ENCODE results near the gene MED25. TPM values are rescaled to one million over a fixed set of nuclear protein-coding genes. Genes with fewer than 3 reads are reported as not detected.

MED25 gene
- total and polyA plus RNA-seq, 2 of the 4 experiments (the other 2 are of a cell fraction): 4.7 to 38.5 TPM

DNA sequence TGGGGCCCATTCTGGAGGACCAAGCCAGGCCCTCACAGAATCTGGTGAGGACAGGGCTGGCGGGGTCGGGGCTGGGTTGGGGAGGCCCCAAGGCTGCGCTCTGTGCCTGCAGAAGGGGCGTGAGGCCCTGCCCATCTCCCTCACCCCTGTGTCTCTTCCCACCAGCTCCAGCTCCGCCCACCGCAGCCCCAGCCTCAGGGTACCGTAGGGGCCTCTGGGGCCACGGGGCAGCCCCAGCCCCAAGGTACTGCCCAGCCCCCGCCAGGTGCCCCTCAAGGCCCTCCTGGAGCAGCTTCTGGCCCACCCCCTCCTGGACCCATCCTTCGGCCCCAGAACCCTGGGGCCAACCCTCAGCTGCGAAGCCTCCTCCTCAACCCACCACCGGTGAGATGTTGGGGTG lies 17.5 kb downstream of the MED25 start:
- H3K9me1 ChIP-seq (ENCODE audit: insufficient read depth, low read length): peaks cover 6% of the 10 kb centered on the region; the same call in 1 of the 2 replicates
- no peak overlapping the region for H3K23ac ChIP-seq (ENCODE audit: low read depth, low read length)
- H2BK120ac ChIP-seq (ENCODE audit: low read depth, low read length): no peak overlapping the region
- no peak overlapping the region for H3K9ac ChIP-seq (ENCODE audit: low read depth, low read length)
- ATAC-seq (ENCODE audit: low read depth): no peak
- no peak overlapping the region for H4K8ac ChIP-seq (ENCODE audit: low read depth in 2 of 2, low read length in 2 of 2)
- TF ChIP-seq RAD21 (IDR thresholded peaks at IDR 0.05; ENCODE audit: low read length) (no peak), RCOR1 (IDR thresholded peaks at IDR 0.05; ENCODE audit: insufficient replicate concordance, low read length) (no peak), POLR2A (IDR thresholded peaks at IDR 0.05; ENCODE audit: low read depth, low read length) (no peak), RFX5 (IDR thresholded peaks at IDR 0.05; ENCODE audit: low read depth, low read length) (no peak), MXI1 (IDR thresholded peaks at IDR 0.05; ENCODE audit: borderline replicate concordance, low read depth, low read length) (no peak), NFE2L2 (IDR thresholded peaks at IDR 0.05; ENCODE audit: low read depth, low read length) (no peak), BHLHE40 (IDR thresholded peaks at IDR 0.05; ENCODE audit: low read depth, low read length) (no peak), CHD1 (IDR thresholded peaks at IDR 0.05; ENCODE audit: low read depth, low read length) (no peak), SMC3 (IDR thresholded peaks at IDR 0.05; ENCODE audit: low read depth, low read length) (no peak)
- TF ChIP-seq, protein P1, sequence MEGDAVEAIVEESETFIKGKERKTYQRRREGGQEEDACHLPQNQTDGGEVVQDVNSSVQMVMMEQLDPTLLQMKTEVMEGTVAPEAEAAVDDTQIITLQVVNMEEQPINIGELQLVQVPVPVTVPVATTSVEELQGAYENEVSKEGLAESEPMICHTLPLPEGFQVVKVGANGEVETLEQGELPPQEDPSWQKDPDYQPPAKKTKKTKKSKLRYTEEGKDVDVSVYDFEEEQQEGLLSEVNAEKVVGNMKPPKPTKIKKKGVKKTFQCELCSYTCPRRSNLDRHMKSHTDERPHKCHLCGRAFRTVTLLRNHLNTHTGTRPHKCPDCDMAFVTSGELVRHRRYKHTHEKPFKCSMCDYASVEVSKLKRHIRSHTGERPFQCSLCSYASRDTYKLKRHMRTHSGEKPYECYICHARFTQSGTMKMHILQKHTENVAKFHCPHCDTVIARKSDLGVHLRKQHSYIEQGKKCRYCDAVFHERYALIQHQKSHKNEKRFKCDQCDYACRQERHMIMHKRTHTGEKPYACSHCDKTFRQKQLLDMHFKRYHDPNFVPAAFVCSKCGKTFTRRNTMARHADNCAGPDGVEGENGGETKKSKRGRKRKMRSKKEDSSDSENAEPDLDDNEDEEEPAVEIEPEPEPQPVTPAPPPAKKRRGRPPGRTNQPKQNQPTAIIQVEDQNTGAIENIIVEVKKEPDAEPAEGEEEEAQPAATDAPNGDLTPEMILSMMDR (conservative IDR thresholded peaks at IDR 0.05; ENCODE audit: low read depth, low read length): no peak
- TF ChIP-seq, protein P2, sequence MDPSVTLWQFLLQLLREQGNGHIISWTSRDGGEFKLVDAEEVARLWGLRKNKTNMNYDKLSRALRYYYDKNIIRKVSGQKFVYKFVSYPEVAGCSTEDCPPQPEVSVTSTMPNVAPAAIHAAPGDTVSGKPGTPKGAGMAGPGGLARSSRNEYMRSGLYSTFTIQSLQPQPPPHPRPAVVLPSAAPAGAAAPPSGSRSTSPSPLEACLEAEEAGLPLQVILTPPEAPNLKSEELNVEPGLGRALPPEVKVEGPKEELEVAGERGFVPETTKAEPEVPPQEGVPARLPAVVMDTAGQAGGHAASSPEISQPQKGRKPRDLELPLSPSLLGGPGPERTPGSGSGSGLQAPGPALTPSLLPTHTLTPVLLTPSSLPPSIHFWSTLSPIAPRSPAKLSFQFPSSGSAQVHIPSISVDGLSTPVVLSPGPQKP (IDR thresholded peaks at IDR 0.05; ENCODE audit: borderline replicate concordance, low read depth, low read length): no peak
- TF ChIP-seq, protein P3, sequence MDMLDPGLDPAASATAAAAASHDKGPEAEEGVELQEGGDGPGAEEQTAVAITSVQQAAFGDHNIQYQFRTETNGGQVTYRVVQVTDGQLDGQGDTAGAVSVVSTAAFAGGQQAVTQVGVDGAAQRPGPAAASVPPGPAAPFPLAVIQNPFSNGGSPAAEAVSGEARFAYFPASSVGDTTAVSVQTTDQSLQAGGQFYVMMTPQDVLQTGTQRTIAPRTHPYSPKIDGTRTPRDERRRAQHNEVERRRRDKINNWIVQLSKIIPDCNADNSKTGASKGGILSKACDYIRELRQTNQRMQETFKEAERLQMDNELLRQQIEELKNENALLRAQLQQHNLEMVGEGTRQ (IDR thresholded peaks at IDR 0.05; ENCODE audit: low read depth, low read length): no peak
- in situ Hi-C loops (cut with MboI; ENCODE audit: low sequenced_read_pairs) (no loop called here), intact Hi-C loops (cut with micrococcal nuclease) (no loop called here), dilution Hi-C loops (cut with HindIII; ENCODE audit: low sequenced_read_pairs, unreplicated experiment) (no loop called here)
- no peak overlapping the region for H3K27ac ChIP-seq (ENCODE audit: insufficient read depth, low read length)
- no peaks in the 10 kb centered on the region for H3K27me3 ChIP-seq (ENCODE audit: control insufficient read depth, insufficient read depth, low read length)
- no peak overlapping the region for H3K4me2 ChIP-seq (ENCODE audit: low read depth, low read length)
- H3K4me3 ChIP-seq (ENCODE audit: insufficient read depth, low read depth, low read length): no peak overlapping the region
- peaks cover 0 to 24% of the 10 kb centered on the region in 2 experiments; a peak in 2 of 4 replicates for H3K79me1 ChIP-seq (ENCODE audit: low read depth in 1 of 2, low read length in 2 of 2)
- no peak overlapping the region for H3K4ac ChIP-seq (ENCODE audit: low read depth, low read length)
- H2AK5ac ChIP-seq (ENCODE audit: low read depth, low read length): no peak overlapping the region
- H3K9me3 ChIP-seq (ENCODE audit: control insufficient read depth, insufficient read depth, low read length): no peaks in the 10 kb centered on the region
- H2BK15ac ChIP-seq (ENCODE audit: low read depth, low read length): no peak overlapping the region
- H3K14ac ChIP-seq (replicated peaks; ENCODE audit: low read depth, low read length): no peak overlapping the region
- BruUV-seq (replicated peaks): no TSS peak
- H4K91ac ChIP-seq (ENCODE audit: insufficient read depth, low read depth, low read length): no peak overlapping the region
- H4K20me1 ChIP-seq (ENCODE audit: insufficient read depth, low read length): no peaks in the 10 kb centered on the region; the same call in 1 of the 2 replicates
- no peak overlapping the region for H3K18ac ChIP-seq (ENCODE audit: low read depth, low read length)
- no peak overlapping the region for H2AFZ ChIP-seq (replicated peaks; ENCODE audit: low read length, poor library complexity)
- no peak overlapping the region for H3K56ac ChIP-seq (ENCODE audit: extremely low read depth, insufficient read depth, low read length)
- ChIA-PET CTCF (no interaction called here), POLR2A (ENCODE audit: unreplicated experiment) (no interaction called here)
- no peak overlapping the region for H4K5ac ChIP-seq (ENCODE audit: low read depth, low read length)
- no peaks in the 10 kb centered on the region for H3K4me1 ChIP-seq (ENCODE audit: control insufficient read depth, insufficient read depth, low read length)
- 100% methylated on average over 2 of the region's 12 CpGs; no CpG with 5 or more reads in 1 of the 2 experiments for WGBS, 2 experiments (ENCODE audit: extremely low coverage in 2 of 2, insufficient read length in 1 of 2)
- no peak overlapping the region for H2BK5ac ChIP-seq (ENCODE audit: low read depth, low read length, poor library complexity, severe bottlenecking)
- DNase-seq: no peak
- H2AK9ac ChIP-seq (replicated peaks; ENCODE audit: low read depth, low read length, poor library complexity): no peak overlapping the region
- no peak overlapping the region for H2BK20ac ChIP-seq (ENCODE audit: low read depth, low read length)
- H3K36me3 ChIP-seq (ENCODE audit: control insufficient read depth, insufficient read depth, low read length): peaks cover 75% of the 10 kb centered on the region

All from IMR-90 (cell line).